Colonic mucosa (tissue), 4 donors: ENCODE measurements around the gene TTC27. TPM values are rescaled to one million over a fixed set of nuclear protein-coding genes. Genes with fewer than 3 reads are reported as not detected.

Experiments used
- DNase-seq: peaks from one replicate; pipeline ENCODE4 v3.0.0-alpha.2; 2020
- H3K27ac ChIP-seq: fragments of 200-600 bp; one replicate; pipeline ENCODE4 v1.8.0; 2021
- H3K27me3 ChIP-seq: fragments of 200-600 bp; one replicate; pipeline ENCODE4 v1.8.0; 2021
- H3K36me3 ChIP-seq: fragments of 200-600 bp; one replicate; pipeline ENCODE4 v1.8.0; 2021
- H3K4me1 ChIP-seq: fragments of 200-600 bp; one replicate; pipeline ENCODE4 v1.8.0; 2021; ENCODE audit warnings: mild to moderate bottlenecking
- H3K4me3 ChIP-seq: fragments of 200-600 bp; one replicate; pipeline ENCODE4 v1.8.0; 2021
- H3K9ac ChIP-seq, 2 donors: one replicate each; pipeline ENCODE4 v1.7.0; 2013; ENCODE audit warnings: control low read depth in 2 of 2, low read depth in 2 of 2, low read length in 2 of 2
- H3K9me3 ChIP-seq: fragments of 200-600 bp; one replicate; pipeline ENCODE4 v1.8.0; 2021
- CTCF ChIP-seq: fragments of 200-600 bp; IDR thresholded peaks from one replicate; pipeline ENCODE4 v1.8.0; 2022; ENCODE audit warnings: antibody characterized with exemption, mild to moderate bottlenecking
- intact Hi-C: fragments of 100-400 bp; cut with DNase I; formaldehyde crosslinking; loops from one replicate; pipeline ENCODE4 v1.14.1; 2022
- total RNA-seq, 2 donors: library from RNA; stranded (reverse); fragmentation: NEBNext Ultra II Directional in 1 of 2; extraction: Animal tissue kit (Norgen Biotek cat#: 25700) in 1 of 2; gene quantifications; one replicate each; pipeline ENCODE4 v1.2.1, GENCODE V29; 2021
- donor health status: healthy.
- donor health status: DM: no; HTN: no; CAD: no.
- donor health status: DM: no; HTN: no; CAD: no.

TTC27 gene
- total RNA-seq, 2 donors from 2014 or later: 10.0 to 15.5 TPM

GRCh38 chr2:32714521-32714920, 86.7 kb downstream of the TTC27 start:
- Histone ChIP-seq H3K9ac (no peak overlapping the region), H3K9me3 (no peaks in the 10 kb centered on the region), H3K4me1 (no peaks in the 10 kb centered on the region), H3K27ac (no peak overlapping the region), H3K36me3 (no peaks in the 10 kb centered on the region), H3K27me3 (no peaks in the 10 kb centered on the region), H3K4me3 (no peak overlapping the region)
- intact Hi-C loops: no loop called here
- DNase-seq: no peak
- TF ChIP-seq CTCF: no peak

GRCh38 chr2:32715391-32715841, 87.6 kb downstream of the TTC27 start:
- no peak for DNase-seq
- no peaks in the 10 kb centered on the region for H3K36me3 ChIP-seq
- no peak overlapping the region for H3K9ac ChIP-seq
- no peaks in the 10 kb centered on the region for H3K27me3 ChIP-seq
- no peaks in the 10 kb centered on the region for H3K9me3 ChIP-seq
- no peak overlapping the region for H3K27ac ChIP-seq
- no peaks in the 10 kb centered on the region for H3K4me1 ChIP-seq
- no peak for TF ChIP-seq CTCF
- intact Hi-C loops: no loop called here
- H3K4me3 ChIP-seq: no peak overlapping the region

- Histone ChIP-seq H3K36me3 (no peaks in the 10 kb centered on the region), H3K4me1 (no peaks in the 10 kb centered on the region), H3K9me3 (no peaks in the 10 kb centered on the region), H3K27me3 (no peaks in the 10 kb centered on the region), H3K27ac (no peak overlapping the region), H3K4me3 (no peak overlapping the region), H3K9ac (no peak overlapping the region)
- TF ChIP-seq CTCF: no peak
- intact Hi-C loops: no loop called here
- DNase-seq: no peak
These were observed 88.1 kb downstream of the TTC27 start for GRCh38 chr2:32715981-32716380.

GRCh38 chr2:32716598-32716997, 88.7 kb downstream of the TTC27 start:
- Histone ChIP-seq H3K4me3 (no peak overlapping the region), H3K9me3 (no peaks in the 10 kb centered on the region), H3K36me3 (no peaks in the 10 kb centered on the region), H3K9ac (no peak overlapping the region), H3K4me1 (no peaks in the 10 kb centered on the region), H3K27ac (no peak overlapping the region), H3K27me3 (no peaks in the 10 kb centered on the region)
- intact Hi-C loops: no loop called here
- DNase-seq: no peak
- no peak for TF ChIP-seq CTCF

GRCh38 chr2:32718752-32719151, 90.9 kb downstream of the TTC27 start:
- H3K9me3 ChIP-seq: no peaks in the 10 kb centered on the region
- TF ChIP-seq CTCF: no peak
- no peaks in the 10 kb centered on the region for H3K27me3 ChIP-seq
- H3K36me3 ChIP-seq: no peaks in the 10 kb centered on the region
- no peak overlapping the region for H3K4me3 ChIP-seq
- no peak for DNase-seq
- H3K9ac ChIP-seq: no peak overlapping the region
- intact Hi-C loops: no loop called here
- no peaks in the 10 kb centered on the region for H3K4me1 ChIP-seq
- no peak overlapping the region for H3K27ac ChIP-seq

- Histone ChIP-seq H3K9ac (no peak overlapping the region), H3K4me1 (no peaks in the 10 kb centered on the region), H3K9me3 (no peaks in the 10 kb centered on the region), H3K27ac (no peak overlapping the region), H3K4me3 (no peak overlapping the region), H3K27me3 (no peaks in the 10 kb centered on the region), H3K36me3 (no peaks in the 10 kb centered on the region)
- DNase-seq: no peak
- TF ChIP-seq CTCF: no peak
- intact Hi-C loops: no loop called here
These were observed 91.6 kb downstream of the TTC27 start for GRCh38 chr2:32719430-32719829.
